ENCODE results near the gene ZNF398. TPM values are rescaled to one million over a fixed set of nuclear protein-coding genes. Genes with fewer than 3 reads are reported as not detected.

The ZNF398 gene
- total RNA-seq, 6 donors from 2014 or later: 12.2 to 40.9 (median 29.0) TPM

GRCh38 chr7:149202831-149203231 lies 55.6 kb downstream of the ZNF398 start:
- Histone ChIP-seq H3K4me3 (no peak overlapping the region), H3K36me3 (peaks cover 27 to 88% (median 65%) of the 10 kb centered on the region in 4 donors), H3K27ac (peak overlapping the region in 3 of 4 donors; percentile 2 to 48 (median 40)), H3K9me3 (no peaks in the 10 kb centered on the region), H3K27me3 (no peaks in the 10 kb centered on the region), H3K4me1 (peaks cover 0 to 17% (median 6%) of the 10 kb centered on the region in 4 donors)
- DNase-seq (peak in 1 of 2 donors; percentile 73), ATAC-seq (ENCODE audit: low FRiP score in 2 of 2) (peak; percentile 38 to 78)
- 87 to 90% methylated on average over 6 of the region's 6 CpGs for WGBS, 2 donors
- TF ChIP-seq, protein P1, sequence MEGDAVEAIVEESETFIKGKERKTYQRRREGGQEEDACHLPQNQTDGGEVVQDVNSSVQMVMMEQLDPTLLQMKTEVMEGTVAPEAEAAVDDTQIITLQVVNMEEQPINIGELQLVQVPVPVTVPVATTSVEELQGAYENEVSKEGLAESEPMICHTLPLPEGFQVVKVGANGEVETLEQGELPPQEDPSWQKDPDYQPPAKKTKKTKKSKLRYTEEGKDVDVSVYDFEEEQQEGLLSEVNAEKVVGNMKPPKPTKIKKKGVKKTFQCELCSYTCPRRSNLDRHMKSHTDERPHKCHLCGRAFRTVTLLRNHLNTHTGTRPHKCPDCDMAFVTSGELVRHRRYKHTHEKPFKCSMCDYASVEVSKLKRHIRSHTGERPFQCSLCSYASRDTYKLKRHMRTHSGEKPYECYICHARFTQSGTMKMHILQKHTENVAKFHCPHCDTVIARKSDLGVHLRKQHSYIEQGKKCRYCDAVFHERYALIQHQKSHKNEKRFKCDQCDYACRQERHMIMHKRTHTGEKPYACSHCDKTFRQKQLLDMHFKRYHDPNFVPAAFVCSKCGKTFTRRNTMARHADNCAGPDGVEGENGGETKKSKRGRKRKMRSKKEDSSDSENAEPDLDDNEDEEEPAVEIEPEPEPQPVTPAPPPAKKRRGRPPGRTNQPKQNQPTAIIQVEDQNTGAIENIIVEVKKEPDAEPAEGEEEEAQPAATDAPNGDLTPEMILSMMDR (IDR thresholded peaks at IDR 0.05): no peak
- TF ChIP-seq POLR2AphosphoS5 (IDR thresholded peaks at IDR 0.05): peak in 1 of 2 donors; percentile 49
- peak in 1 of 4 donors; percentile 7 for TF ChIP-seq POLR2A (IDR thresholded peaks at IDR 0.05)
- TF ChIP-seq EP300 (IDR thresholded peaks at IDR 0.05): no peak

- ATAC-seq (ENCODE audit: low FRiP score in 2 of 2): no peak
- Histone ChIP-seq H3K4me1 (peaks cover 0 to 14% (median 6%) of the 10 kb centered on the region in 4 donors), H3K27me3 (no peaks in the 10 kb centered on the region), H3K36me3 (peaks cover 21 to 88% (median 66%) of the 10 kb centered on the region in 4 donors), H3K27ac (peak overlapping the region in 1 of 4 donors; percentile 7), H3K4me3 (no peak overlapping the region), H3K9me3 (no peaks in the 10 kb centered on the region)
- DNase-seq: peak in 1 of 2 donors; percentile 66
- WGBS, 2 donors: 72 to 82% methylated on average over 18 of the region's 18 CpGs
- TF ChIP-seq POLR2A (IDR thresholded peaks at IDR 0.05): no peak
- TF ChIP-seq POLR2AphosphoS5 (IDR thresholded peaks at IDR 0.05): no peak
- TF ChIP-seq EP300 (IDR thresholded peaks at IDR 0.05): no peak
- TF ChIP-seq, protein P1 (IDR thresholded peaks at IDR 0.05): no peak
Observed at GRCh38 chr7:149205690-149206381, 58.6 kb downstream of the ZNF398 start.

DNA sequence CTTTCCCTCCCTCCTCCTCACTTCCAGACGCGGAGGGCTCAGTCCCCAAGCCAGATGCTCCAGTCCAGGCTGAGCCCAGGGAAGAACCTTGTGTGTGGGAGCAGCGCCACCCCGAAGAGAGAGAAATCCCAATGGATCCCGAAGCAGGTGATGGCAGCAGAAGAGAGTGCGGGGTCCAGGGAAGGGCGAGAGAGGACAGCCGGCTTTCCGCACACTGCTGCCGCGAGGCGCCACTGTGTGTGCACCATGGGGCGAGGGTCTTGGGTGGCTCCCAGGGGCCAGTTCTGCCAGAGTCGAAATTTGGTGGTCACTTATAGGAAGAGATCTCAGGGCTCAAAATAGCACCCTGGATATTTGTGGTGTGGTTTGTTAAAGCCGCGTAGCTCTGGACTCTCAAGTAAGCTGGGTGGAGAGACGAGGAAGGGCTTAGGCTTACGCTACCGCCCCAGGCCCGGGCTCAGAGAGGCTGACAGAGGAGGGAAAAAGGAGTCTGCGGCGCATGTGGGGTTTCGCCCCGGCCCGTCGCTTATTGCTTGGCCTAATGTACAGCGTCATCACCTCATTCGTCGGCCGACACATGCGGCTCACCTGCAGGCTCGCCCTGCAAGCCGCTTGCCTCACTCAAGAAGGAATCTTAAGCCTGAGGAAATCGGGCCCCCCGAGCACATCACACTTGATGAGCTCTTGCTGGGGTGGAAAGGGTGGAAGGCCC lies 60.2 kb downstream of the ZNF398 start:
- H3K9me3 ChIP-seq: no peaks in the 10 kb centered on the region
- H3K27ac ChIP-seq: no peak overlapping the region
- TF ChIP-seq, protein P1 (IDR thresholded peaks at IDR 0.05): no peak
- TF ChIP-seq EP300 (IDR thresholded peaks at IDR 0.05): no peak
- no peak for TF ChIP-seq POLR2A (IDR thresholded peaks at IDR 0.05)
- TF ChIP-seq POLR2AphosphoS5 (IDR thresholded peaks at IDR 0.05): no peak

DNA sequence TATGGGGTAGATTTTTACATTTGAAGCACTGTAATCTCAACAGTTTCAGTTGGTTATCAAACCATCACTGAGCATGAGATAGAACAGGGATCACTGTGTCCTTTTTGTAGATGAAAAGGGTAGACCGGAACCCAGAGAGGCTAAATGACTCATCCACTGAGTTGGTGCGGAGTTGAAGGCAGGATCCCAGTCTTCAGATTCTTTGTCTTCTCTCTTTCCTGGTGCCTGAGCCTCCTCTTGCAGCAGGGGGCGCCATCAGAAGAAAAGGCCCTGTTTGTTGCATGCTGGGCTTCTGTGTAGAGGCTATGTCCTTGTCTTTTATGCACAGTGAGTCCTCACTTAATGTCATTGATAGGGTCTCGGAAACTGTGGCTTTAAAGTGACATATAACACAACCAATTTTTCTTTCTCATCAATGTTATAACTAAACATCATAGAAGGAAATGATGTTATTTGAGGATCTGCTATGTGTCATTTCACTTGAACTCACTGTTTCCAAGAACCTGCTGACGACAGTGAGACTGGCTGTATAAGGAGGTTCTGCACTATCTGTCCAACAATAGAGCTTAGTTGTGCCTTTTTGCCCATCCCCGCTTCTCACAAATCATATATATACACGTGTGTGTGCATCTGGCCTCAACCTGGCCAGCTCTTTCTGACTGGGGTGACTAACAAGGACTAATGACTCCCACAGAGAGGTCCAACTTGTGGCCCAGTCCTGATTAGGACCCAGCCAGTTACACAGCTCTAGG lies 62.4 kb downstream of the ZNF398 start:
- Histone ChIP-seq H3K36me3 (peaks cover 26 to 93% (median 81%) of the 10 kb centered on the region in 4 donors), H3K9me3 (no peaks in the 10 kb centered on the region), H3K27ac (no peak overlapping the region), H3K4me3 (no peak overlapping the region), H3K27me3 (no peaks in the 10 kb centered on the region), H3K4me1 (no peaks in the 10 kb centered on the region)
- DNase-seq (peak in 1 of 2 donors; percentile 31), ATAC-seq (ENCODE audit: low FRiP score in 2 of 2) (peak in 1 of 2 donors; percentile 52)
- WGBS, 2 donors: 67 to 79% methylated on average over 7 of the region's 7 CpGs
- TF ChIP-seq POLR2A (IDR thresholded peaks at IDR 0.05): no peak
- TF ChIP-seq, protein P1 (IDR thresholded peaks at IDR 0.05): peak in 4 of 6 experiments; percentile 18 to 42 (median 30)
- no peak for TF ChIP-seq EP300 (IDR thresholded peaks at IDR 0.05)
- TF ChIP-seq POLR2AphosphoS5 (IDR thresholded peaks at IDR 0.05): no peak

More for the DNA sequence above, 60.2 kb downstream of the ZNF398 start:
- no peaks in the 10 kb centered on the region for H3K27me3 ChIP-seq
- no peak overlapping the region for H3K4me3 ChIP-seq
- DNase-seq (peak in 1 of 2 donors; percentile 54), ATAC-seq (ENCODE audit: low FRiP score in 2 of 2) (no peak)
- peaks cover 20 to 88% (median 69%) of the 10 kb centered on the region in 4 donors for H3K36me3 ChIP-seq
- peaks cover 0 to 11% (median 4%) of the 10 kb centered on the region in 4 donors for H3K4me1 ChIP-seq
- 88 to 91% methylated on average over 29 to 35 of the region's 35 CpGs for WGBS, 2 donors
